Right cardiac atrium (tissue), 5 donors: ENCODE measurements around the gene ZNF552. TPM values are rescaled to one million over a fixed set of nuclear protein-coding genes. Genes with fewer than 3 reads are reported as not detected.
"Not testable (repeated sequence)": the region's sequence is repeated elsewhere in the genome, so short reads cannot be mapped to it uniquely, and the experiment has no call there.

Source experiments
- ATAC-seq, 2 donors: fragments of 200-7000 bp; cut with Tn5 transposase; one replicate each; pipeline versions ENCODE4 v1.8.0 to v1.9.1; 2020; ENCODE audit warnings: moderate library complexity in 2 of 2, mild to moderate bottlenecking in 1 of 2
- DNase-seq, 3 donors: peaks; one replicate each; pipeline ENCODE4 v3.0.0-alpha.2; 2020
- H3K27ac ChIP-seq: one replicate; pipeline ENCODE4 v1.5.1; 2013; ENCODE audit warnings: mild to moderate bottlenecking, low read length, control low read depth, moderate library complexity
- H3K27me3 ChIP-seq: one replicate; pipeline ENCODE4 v1.6.1; 2013; ENCODE audit not compliant: control insufficient read depth, insufficient read depth
- H3K4me1 ChIP-seq: one replicate; pipeline ENCODE4 v1.6.1; 2013; ENCODE audit warnings: low read length; ENCODE audit not compliant: control insufficient read depth, insufficient read depth
- H3K4me3 ChIP-seq: one replicate; pipeline ENCODE4 v1.5.1; 2013; ENCODE audit warnings: low read length, control low read depth
- H3K9me3 ChIP-seq: one replicate; pipeline ENCODE4 v1.6.1; 2013; ENCODE audit warnings: low read length; ENCODE audit not compliant: control insufficient read depth
- WGBS: extraction: QIAGEN DNeasy Blood & Tissue Kit; methylation state at CpG from one replicate; pipeline ENCODE4 v1.1.7; 2013; 5-methylcytosine and 5-hydroxymethylcytosine counted together
- intact Hi-C, 4 donors: fragments of 100-400 bp; cut with DNase I; formaldehyde crosslinking; loops; one replicate each; pipeline versions ENCODE4 v1.11.0 to v1.14.0; 2022 to 2023
- polyA plus RNA-seq: library from polyadenylated mRNA; stranded (reverse); fragments of 200-250 nt; gene quantifications from one replicate; pipeline ENCODE4 v1.2.3, GENCODE V29; 2013
- total RNA-seq, 4 donors: library from RNA; stranded (reverse); fragmentation: NEBNext Ultra II Directional; extraction: Animal tissue kit (Norgen Biotek cat#: 25700); gene quantifications; one replicate each; pipeline ENCODE4 v1.2.1, GENCODE V29; 2021
- donor health status: healthy with polysubstance abuse.
- donor health status: DM: no; HTN: yes; CAD: no.
- donor health status: DM: no; HTN: no; CAD: no.
- donor health status: DM: no; HTN: yes; CAD: no; lungs with severe emphysema.
- donor health status: DM: yes; HTN: yes; CAD: no.

The ZNF552 gene
- total and polyA plus RNA-seq, 5 donors = 2.2 to 5.8 (median 3.5) TPM

DNA sequence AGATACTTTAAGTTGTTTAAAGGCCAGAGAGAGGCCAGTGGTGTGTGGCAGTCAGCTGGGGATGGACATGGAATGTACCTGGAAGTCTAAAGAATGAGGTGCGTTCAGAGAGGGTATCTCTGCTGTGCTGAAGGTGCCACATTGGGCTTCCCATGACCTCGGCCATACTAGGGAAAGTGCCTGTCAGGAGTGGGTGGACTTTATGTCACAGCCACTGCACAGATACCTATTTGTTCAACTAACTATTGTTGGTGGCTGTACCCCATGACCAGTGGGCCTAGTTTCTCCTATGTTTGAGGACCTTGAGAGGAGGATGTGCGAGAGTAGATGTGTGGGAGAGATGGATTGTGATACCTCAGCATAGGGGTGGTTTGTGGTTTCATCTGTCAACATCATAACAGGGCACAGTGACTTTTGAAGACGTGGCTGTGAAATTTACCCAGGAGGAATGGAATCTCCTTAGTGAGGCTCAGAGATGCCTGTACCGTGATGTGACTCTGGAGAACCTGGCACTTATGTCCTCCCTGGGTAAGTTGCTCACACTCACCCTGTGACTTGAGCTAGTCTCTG lies 24.0 kb upstream of the ZNF552 start:
- ATAC-seq, DNase-seq, H3K4me3 ChIP-seq, intact Hi-C loops, H3K27me3 ChIP-seq, H3K27ac ChIP-seq, H3K4me1 ChIP-seq, H3K9me3 ChIP-seq: not testable (repeated sequence)
- 89% methylated on average over 5 of the region's 5 CpGs for WGBS

DNA sequence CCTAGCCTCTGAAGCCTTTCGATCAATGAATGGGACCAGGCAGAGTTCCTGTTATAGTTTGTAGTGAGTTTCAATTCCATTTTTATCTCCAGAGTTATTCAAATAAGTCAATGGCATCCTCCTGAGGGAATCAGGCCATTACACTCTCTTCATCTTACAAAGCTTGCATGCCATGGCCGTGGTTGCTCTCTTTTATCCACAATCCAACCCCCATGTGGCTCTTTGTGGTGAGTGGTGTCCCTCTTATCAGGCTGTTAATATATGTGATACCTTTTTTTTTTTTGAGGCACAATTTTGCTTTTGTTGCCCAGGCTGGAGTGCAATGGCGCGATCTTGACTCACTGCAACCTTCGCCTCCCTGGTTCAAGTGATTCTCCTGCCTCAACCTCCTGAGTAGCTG lies 22.3 kb upstream of the ZNF552 start:
- H3K27ac ChIP-seq, DNase-seq, H3K27me3 ChIP-seq, H3K9me3 ChIP-seq, ATAC-seq, H3K4me1 ChIP-seq, H3K4me3 ChIP-seq, intact Hi-C loops: not testable (repeated sequence)
- WGBS = 90% methylated on average over 5 of the region's 5 CpGs

DNA sequence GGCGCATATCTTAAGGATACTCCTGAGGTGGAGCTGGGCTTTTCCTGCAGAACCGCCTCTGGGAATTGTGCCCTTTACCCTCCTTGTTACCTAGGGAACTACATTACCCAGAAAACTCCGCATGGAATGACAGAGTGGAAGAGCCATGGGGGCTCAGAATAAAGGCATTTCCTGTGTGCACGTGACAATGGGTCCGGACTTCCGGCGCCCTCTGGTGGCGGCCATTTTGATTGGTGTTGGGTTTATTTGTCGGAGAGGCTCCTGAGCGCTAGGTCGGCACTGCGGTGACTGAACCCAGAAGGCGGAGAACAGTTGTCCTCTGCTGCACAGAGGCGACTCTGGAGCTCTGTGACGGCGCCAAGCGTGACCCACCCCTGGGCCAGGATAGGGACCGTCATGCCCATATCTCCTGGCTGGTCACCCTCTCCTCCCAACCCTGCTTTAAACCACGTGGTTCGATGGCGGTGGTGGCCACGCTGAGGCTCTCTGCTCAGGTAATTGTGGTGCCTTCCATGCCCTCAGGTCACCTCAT lies 15.4 kb upstream of the ZNF552 start, which contains the start of gene ZNF587B:
TSS of gene ZNF587B (plus strand) at position 229 of the 532 bp plus-strand sequence. CDS start at position 459, 230 bp downstream.
- Histone ChIP-seq H3K4me3 (peak within 1 kb of the TSS; percentile 63), H3K27me3 (no peaks in the 10 kb centered on the region), H3K27ac (peak within 1 kb of the TSS; percentile 95), H3K4me1 (no peaks in the 10 kb centered on the region), H3K9me3 (no peaks in the 10 kb centered on the region)
- 22% methylated on average over 22 of the region's 22 CpGs for WGBS
- ATAC-seq (peak; percentile 91 to 92), DNase-seq (peak; percentile 77 to 93 (median 91))
- intact Hi-C loops = no loop called here

DNA sequence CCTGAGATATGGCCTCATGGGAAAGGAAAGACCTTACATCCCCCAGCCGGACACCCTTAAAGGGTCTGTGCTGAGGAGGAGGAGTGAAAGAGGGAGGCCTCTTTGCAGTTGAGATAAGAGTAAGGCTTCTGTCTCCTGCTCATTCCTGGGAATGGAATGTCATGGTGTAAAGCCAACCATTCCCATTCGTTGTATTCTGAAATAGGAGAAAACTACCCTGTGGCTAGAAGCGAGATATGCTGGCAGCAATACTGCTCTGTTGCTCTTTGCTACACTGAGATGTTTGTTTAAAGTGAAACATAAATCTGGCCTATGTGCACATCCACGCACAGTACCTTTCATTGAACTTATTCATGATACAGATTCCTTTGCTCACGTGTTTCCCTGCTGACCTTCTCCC lies 14.6 kb upstream of the ZNF552 start:
- ATAC-seq (no peak), DNase-seq (no peak)
- 38% methylated on average over 5 of the region's 5 CpGs for WGBS
- intact Hi-C loops = no loop called here
- no peaks in the 10 kb centered on the region for H3K27me3 ChIP-seq
- no peaks in the 10 kb centered on the region for H3K4me1 ChIP-seq
- no peaks in the 10 kb centered on the region for H3K9me3 ChIP-seq
- peak overlapping the region; percentile 6 for H3K27ac ChIP-seq
- no peak overlapping the region for H3K4me3 ChIP-seq

DNA sequence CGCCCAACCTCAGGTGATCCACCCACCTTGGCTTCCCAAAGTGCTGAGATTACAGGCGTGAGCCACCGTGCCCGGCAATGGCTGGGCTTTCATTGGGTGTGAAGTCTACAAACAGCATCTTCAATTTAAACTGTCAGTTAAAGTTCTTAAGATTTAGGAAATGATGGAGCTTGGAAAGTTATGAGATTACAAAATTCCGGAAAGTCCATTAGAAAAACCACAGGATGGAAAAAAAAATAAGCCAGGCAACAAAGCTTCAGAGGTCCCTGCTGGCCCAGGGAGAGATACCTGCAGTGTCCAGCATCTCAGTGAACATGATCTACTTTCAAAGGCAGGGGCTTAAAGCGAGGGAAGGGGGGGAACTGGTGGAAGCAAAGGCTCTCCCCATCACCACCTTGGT lies 10.8 kb upstream of the ZNF552 start:
- no peak overlapping the region for H3K27ac ChIP-seq
- H3K9me3 ChIP-seq = no peaks in the 10 kb centered on the region
- no peaks in the 10 kb centered on the region for H3K27me3 ChIP-seq
- ATAC-seq = no peak
- intact Hi-C loops = no loop called here
- H3K4me1 ChIP-seq = peaks cover 4% of the 10 kb centered on the region
- H3K4me3 ChIP-seq = no peak overlapping the region
- DNase-seq = no peak
- 84% methylated on average over 6 of the region's 6 CpGs for WGBS

DNA sequence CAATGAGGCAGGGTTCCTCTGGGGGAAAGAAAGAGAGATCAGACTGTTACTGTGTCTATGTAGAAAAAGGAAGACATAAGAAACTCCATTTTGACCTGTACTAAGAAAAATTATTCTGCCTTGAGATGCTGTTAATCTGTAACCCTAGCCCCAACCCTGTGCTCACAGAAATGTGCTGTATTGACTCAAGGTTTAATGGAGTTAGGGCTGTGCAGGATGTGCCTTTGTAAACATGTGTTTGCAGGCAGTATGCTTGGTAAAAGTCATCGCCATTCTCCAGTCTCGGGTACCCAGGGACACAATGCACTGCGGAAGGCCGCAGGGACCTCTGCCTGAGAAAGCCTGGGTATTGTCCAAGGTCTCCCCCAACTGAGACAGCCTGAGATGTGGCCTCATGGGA lies 8.9 kb upstream of the ZNF552 start:
- H3K4me3 ChIP-seq, DNase-seq, H3K4me1 ChIP-seq, ATAC-seq, H3K9me3 ChIP-seq, intact Hi-C loops, H3K27ac ChIP-seq, H3K27me3 ChIP-seq: not testable (repeated sequence)
- 78% methylated on average over 4 of the region's 4 CpGs for WGBS

DNA sequence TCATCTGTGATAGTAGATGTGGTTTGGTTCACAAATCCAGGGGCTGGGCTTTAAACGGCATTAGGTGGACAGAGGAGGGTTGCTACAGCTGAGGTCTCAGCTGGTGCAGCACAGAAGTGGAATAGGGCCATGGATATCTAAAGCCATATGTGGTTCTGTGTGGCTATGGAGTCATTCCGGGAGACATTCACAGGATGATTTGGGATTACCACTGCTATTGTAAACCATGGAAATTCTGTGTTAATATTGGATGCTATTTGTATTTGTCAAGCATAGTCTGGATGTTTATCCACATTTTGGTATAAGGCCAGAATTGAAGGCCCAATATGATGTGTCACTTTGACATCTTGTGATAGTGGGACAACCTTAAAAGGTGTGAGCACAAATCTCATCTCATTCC lies 8.4 kb upstream of the ZNF552 start:
- H3K4me1 ChIP-seq, intact Hi-C loops, H3K9me3 ChIP-seq, H3K27me3 ChIP-seq, ATAC-seq, H3K4me3 ChIP-seq, H3K27ac ChIP-seq, DNase-seq: not testable (repeated sequence)
- 70% methylated on average over 2 of the region's 2 CpGs for WGBS

DNA sequence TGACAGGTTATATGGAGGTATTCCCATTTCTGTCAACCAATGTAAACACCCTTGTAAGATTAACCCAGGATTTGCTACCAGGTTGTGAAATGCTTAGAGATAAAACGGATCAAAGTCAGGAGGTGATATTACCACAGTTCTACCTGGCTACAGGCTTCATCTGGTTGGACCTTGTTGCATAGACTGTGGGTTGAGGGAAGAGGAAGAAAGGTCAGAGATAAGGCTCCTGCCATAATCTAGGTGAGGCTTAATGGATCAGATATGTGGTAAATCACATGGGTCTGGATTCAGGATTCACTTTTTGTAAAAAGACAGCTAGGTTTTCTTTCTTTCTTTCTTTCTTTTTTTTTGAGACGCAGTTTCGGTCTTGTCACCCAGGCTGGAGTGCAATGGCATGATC lies 6.8 kb upstream of the ZNF552 start:
- ATAC-seq, H3K27me3 ChIP-seq, intact Hi-C loops, H3K4me3 ChIP-seq, DNase-seq, H3K4me1 ChIP-seq, H3K9me3 ChIP-seq, H3K27ac ChIP-seq: not testable (repeated sequence)
- 98% methylated on average over 3 of the region's 3 CpGs for WGBS

DNA sequence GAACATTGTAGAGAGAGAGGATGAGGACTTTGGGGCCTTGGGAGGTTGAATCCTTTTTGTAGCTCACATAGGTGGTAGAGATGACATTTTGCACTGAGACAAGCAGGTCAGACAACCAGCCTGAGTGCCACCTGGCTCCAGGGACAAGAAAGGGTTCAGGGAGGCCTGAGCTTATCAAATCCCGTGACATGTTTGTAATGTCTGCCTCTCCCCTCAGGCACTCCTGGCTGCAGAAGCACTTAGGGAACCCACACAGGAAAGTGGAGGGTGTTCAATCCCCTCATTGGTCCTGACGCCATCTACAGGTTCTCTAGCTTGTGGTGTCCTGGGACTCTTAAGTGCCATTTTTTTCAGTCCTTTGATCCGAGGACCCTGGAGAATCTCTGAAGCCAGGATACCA lies 6.4 kb upstream of the ZNF552 start:
- ATAC-seq, H3K9me3 ChIP-seq, H3K27me3 ChIP-seq, H3K4me3 ChIP-seq, H3K4me1 ChIP-seq, H3K27ac ChIP-seq, intact Hi-C loops, DNase-seq: not testable (repeated sequence)
- WGBS = 55% methylated on average over 3 of the region's 3 CpGs

DNA sequence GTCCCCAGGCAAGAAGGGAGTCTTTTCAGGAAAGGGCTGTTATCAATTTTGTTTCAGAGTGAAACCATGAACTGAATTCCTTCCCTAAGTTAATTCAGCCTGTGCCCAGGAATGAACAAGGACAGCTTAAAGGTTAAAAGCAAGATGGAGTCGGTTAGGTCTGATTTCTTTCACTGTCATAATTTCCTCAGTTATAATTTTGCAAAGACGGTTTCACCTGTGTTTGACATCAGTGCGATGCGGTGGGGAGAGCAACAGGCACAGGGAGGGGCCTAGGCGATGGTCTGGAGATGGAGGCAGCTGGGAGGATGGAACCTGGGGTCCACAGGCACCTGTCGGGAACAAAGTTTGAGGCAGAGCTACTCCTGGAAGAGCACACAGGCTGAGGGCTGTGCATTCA lies 5.9 kb upstream of the ZNF552 start:
- no peak overlapping the region for H3K27ac ChIP-seq
- no peaks in the 10 kb centered on the region for H3K27me3 ChIP-seq
- H3K4me1 ChIP-seq = peaks cover 5% of the 10 kb centered on the region
- no peak for DNase-seq
- H3K4me3 ChIP-seq = peak overlapping the region; percentile 98
- H3K9me3 ChIP-seq = no peaks in the 10 kb centered on the region
- ATAC-seq = no peak
- WGBS = 75% methylated on average over 6 of the region's 6 CpGs
- intact Hi-C loops = no loop called here

DNA sequence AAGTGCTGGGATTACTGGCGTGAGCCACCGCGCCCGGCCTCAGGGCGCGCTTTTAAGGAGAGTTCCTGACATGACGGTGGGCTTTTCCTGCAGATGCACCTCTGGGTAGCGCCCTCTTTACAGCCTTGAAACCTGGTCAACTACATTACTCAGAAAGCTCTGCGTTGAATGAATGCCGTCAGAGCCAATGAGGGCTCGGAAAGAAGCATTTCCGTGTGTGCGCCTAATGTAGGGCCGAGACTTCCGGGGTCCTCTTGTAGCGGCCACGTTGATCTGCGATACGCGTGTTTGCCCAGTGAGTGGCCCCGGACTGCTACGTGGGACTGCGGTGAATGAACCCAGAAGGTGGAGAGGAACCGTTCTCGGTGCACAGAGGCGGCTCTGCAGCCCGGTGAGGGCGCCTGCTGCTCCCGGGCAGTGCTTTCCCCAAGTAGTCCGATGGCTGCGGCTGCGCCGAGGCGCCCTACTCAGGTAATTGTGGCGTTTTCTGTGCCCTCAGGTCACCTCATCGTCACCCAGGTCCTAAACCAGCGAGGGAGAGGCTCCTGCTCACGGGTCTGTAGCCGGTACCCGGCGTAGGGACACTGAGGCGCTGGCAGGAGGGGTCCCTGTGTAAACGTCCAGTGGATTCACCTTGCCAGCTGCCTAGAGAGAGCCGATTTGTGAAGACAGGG lies 4.9 kb upstream of the ZNF552 start:
- intact Hi-C loops = no loop called here
- DNase-seq (peak; percentile 86 to 91 (median 88)), ATAC-seq (peak; percentile 89 to 92)
- Histone ChIP-seq H3K27me3 (no peaks in the 10 kb centered on the region), H3K4me3 (peak overlapping the region; percentile 98), H3K27ac (peak overlapping the region; percentile 91), H3K4me1 (peaks cover 5% of the 10 kb centered on the region), H3K9me3 (no peaks in the 10 kb centered on the region)
- WGBS = under 1% methylated on average over 44 of the region's 44 CpGs
